CD4-positive, alpha-beta T cell treated with Interleukin-2 at 100 ng/mL for 4 hours (primary cell): Measurements from ENCODE around the gene NPAS1.

Experiments used
- DNase-seq: peaks from one replicate; pipeline ENCODE4 v3.0.0-alpha.2; 2020; ENCODE audit warnings: low spot score

Gene NPAS1

GRCh38 chr19:47082493-47082892 lies 62.9 kb downstream of the NPAS1 start:
- no peak for DNase-seq

- no peak for DNase-seq
Observed at GRCh38 chr19:47084879-47085439, 65.3 kb downstream of the NPAS1 start.

- DNase-seq, result no peak
Observed at GRCh38 chr19:47086280-47086679, 66.6 kb downstream of the NPAS1 start.

- no peak for DNase-seq
Observed at GRCh38 chr19:47089767-47090350, 70.2 kb downstream of the NPAS1 start.

GRCh38 chr19:47093254-47093653 lies 73.6 kb downstream of the NPAS1 start:
- DNase-seq, result no peak

- DNase-seq, result peak; percentile 26
Observed at GRCh38 chr19:47093841-47094240, 74.2 kb downstream of the NPAS1 start.

- peak; percentile 61 for DNase-seq
Observed at GRCh38 chr19:47094557-47095475, 75.2 kb downstream of the NPAS1 start.
